ENCODE measurements around the gene VPS37D.
"Not testable (repeated sequence)": the region's sequence is repeated elsewhere in the genome, so short reads cannot be mapped to it uniquely, and the experiment has no call there.

The VPS37D gene, protein sequence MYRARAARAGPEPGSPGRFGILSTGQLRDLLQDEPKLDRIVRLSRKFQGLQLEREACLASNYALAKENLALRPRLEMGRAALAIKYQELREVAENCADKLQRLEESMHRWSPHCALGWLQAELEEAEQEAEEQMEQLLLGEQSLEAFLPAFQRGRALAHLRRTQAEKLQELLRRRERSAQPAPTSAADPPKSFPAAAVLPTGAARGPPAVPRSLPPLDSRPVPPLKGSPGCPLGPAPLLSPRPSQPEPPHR

DNA sequence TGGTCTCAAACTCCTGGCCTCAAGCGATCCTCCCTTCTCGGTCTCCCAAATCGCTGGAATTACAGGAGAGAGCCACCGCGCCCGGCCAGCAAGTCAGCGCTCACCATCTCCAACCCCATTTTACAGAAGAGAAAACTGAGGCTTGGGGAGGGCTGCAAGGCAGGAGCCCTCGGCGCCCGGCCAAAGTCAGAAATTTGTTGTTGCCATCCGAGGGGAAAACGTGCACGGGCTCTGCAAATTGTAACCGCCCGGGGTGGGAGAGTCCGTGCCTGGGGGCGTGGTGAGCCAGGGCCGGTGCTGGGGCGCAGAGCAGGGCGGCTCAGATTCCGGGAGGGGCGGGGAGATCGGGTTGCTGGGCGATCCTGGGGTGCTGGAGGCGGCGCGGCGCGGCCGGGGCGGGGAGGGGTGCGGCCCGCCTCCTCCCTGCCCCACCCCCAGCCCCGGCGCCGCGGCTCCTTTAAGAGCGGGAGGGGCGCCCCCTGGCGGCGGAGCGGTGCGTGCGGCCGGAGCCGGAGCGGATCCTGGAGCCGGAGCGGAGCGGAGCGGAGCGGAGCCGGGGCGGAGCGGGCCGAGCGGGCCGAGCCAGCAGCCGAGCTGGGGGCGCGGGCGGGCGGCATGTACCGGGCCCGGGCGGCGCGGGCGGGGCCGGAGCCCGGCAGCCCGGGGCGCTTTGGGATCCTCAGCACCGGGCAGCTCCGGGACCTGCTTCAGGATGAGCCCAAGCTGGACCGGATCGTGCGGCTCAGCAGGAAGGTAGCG, at the start of gene VPS37D:
VPS37D (plus strand) TSS at position 488 of the 759 bp plus-strand sequence; CDS start at position 616, 128 bp downstream.
- peak; percentile 91 for DNase-seq

DNA sequence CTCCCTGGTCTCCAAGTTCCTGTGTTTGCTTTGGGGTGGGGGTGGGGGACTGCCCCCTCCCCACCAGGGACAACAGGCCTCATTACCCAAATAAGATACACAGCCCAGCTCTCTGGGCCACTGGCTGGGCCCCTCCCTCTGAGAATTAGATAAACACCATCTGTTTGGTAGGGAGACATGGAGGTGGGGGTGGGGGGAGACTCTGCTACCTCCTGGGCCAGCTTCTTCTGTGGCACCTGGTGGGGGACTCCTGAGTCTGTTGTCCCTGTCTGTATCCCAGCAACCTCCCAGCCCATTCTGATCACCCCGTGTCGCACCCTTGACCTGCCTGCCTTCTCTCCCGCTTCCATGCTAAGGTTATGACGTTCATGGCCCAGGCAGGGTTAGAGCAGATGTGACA, 49.1 kb upstream of the VPS37D start:
- no peak for DNase-seq

DNA sequence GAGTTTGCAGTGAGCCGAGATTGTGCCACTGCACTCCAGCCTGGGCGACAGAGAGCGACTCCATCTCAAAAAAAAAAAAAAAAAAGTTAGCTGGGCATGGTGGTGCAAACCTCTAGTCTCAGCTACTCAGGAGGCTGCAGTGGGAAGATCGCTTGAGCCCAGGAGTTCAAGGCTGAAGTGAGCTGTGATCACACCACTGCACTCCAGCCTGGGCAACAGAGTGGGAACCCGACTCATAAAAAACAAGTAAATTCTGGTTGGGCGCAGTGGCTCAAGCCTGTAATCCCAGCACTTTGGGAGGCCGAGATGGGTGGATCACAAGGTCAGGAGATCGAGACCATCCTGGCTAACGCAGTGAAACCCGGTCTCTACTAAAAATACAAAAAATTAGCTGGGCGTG, 48.2 kb upstream of the VPS37D start:
- not testable (repeated sequence) for DNase-seq

GRCh38 chr7:73621168-73622063, 46.2 kb upstream of the VPS37D start:
- DNase-seq, result no peak

- no peak for DNase-seq
Observed at GRCh38 chr7:73622527-73622908, 45.1 kb upstream of the VPS37D start.

GRCh38 chr7:73622909-73623797, 44.5 kb upstream of the VPS37D start:
- DNase-seq, result no peak

DNA sequence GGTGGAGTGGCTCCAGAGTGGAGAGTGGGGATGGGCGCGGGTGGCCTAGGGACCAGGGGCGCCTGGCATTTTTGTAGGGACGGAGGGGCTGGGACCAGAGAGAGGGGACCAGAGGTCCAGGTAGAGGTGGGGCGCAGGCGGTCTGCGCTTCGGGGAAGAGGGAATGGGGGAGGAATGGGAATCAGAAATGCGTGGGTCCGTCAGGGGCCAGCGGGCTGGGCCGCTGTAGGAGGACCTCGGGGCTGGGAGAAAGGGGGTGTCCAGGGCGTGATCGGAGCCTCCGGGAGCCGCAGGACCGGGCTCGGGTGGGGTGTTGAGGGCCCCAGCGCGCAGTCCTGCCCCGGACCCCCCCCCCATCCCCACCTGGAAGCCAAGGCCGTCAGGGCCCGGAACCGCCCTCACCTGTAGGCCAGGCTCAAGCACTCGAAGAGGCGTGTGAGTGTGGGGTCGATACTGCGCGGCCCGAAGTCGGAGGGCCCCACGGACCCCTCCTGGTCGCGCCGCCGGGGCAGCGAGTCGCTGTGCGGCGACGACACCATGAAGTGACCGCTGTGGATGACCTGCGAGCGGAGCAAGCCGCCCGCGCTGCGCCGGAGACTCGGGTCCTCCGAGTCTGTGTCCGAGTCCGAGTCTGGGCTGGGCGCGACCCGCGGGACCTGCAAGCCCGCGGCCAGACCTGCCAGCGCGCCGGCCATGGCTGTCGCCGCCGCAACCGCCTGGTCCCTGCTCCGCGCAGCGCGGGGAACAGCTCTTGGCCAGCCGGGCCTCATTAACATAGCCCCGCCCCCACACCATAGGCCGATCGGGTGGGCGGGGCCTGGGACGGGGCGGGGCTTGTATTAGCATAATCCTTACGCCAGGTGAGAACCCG, 43.6 kb upstream of the VPS37D start, which contains the start of gene MLXIPL:
MLXIPL (minus strand) TSS at position 725 of the 871 bp plus-strand sequence; CDS start at position 695, 30 bp downstream.
- peak; percentile 54 for DNase-seq

DNA sequence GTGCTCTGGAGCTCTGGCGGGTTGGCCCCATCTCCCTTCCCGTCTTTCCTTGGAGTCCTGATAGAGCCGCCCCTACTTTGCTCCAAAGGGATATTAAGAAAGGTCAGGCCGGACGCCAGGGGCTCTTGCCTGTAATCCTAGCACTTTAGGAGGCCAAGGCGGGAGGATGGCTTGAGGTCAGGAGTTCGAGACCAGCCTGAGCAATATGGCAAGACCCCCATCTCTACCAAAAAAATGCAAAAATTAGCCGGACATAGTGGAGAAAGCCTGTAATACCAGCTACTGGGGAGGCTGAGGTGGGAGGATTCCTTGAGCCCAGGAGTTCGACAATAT, 43.0 kb upstream of the VPS37D start:
- no peak for DNase-seq

- DNase-seq, result no peak
Observed at GRCh38 chr7:73625276-73625675, 42.4 kb upstream of the VPS37D start.

GRCh38 chr7:73626814-73627213, 40.8 kb upstream of the VPS37D start:
- DNase-seq, result no peak

GRCh38 chr7:73628504-73628903, 39.1 kb upstream of the VPS37D start:
- DNase-seq, result no peak

- no peak for DNase-seq
Observed at GRCh38 chr7:73631558-73631957, 36.1 kb upstream of the VPS37D start.

DNA sequence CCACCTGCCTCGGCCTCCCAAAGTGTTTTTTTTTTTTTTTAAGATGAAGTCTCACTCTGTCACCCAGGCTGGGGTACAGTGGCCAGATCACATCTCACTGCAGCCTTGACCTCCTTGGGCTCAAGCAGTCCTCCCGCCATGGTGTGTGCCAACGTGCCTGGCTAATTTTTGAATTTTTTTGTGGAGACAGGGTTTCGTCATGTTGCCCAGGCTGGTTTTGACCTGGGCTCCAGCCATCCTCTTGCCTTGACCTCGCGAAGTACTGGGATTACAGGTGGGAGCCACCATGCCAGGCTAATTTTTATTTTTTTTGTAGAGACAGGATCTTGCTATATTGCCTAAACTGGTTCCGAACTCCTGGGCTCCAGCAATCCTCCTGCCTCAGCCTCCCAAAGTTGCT, 34.3 kb upstream of the VPS37D start:
- DNase-seq, result no peak

DNA sequence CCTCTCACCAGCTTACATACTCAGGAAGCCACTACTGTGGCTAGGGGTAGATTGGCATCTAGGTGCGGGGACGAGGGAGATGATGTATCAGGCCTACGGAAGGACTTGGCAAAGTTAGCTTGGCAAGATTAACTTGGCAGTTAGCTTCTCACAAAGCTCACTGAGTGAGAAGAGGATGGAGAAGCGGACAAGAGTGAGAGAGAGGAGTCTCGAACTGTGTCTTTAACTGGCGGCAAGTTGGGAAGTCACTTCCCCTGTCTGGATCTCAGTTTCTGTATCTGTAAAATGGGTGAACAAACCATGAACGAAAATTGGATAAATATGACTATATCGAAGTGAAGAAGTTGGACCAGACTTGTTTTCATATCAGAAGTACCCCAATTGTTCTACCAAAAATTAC, 33.8 kb upstream of the VPS37D start:
- DNase-seq, result no peak

- DNase-seq, result no peak
Observed at GRCh38 chr7:73635428-73636200, 32.0 kb upstream of the VPS37D start.

DNA sequence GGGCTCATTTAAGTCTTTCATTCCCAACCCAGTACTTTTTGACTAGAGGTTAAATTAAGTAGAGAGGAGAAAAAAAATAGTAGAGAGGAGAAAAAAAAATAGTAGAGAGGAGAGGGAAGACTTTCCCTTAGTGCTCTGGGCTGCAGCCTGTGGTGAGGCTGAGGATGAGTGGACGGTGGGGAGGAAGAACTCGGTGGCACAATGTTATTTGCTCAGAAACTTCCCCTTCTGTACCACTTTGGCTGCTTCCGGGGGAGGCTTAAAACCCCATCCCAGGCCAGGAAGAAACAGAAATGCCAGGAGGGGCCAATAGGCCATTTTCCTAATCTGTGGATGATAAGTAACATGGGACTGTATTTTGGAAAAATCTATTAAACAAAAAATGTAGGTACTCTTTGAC, 28.7 kb upstream of the VPS37D start:
- no peak for DNase-seq

DNA sequence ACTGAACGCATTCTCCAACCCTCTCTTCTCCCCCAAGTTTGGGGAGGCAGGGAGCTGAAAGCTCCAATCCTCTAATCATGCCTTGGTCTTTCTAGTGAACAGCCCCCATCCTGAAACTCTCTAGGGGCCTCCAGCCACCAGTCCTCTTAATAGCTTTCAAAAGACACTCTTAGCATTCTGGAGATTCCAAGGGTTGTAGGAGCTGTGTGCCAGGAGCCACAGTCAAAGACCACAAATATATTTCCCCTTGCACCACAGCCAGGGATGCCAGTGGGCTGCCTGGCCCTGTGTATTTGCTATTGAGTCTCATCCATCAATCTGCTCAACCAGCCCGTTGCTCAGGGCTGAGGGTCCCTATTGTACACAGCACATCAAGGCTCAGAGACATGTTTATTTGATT, 24.8 kb upstream of the VPS37D start:
- no peak for DNase-seq

- no peak for DNase-seq
Observed at GRCh38 chr7:73644688-73645286, 22.8 kb upstream of the VPS37D start.

DNA sequence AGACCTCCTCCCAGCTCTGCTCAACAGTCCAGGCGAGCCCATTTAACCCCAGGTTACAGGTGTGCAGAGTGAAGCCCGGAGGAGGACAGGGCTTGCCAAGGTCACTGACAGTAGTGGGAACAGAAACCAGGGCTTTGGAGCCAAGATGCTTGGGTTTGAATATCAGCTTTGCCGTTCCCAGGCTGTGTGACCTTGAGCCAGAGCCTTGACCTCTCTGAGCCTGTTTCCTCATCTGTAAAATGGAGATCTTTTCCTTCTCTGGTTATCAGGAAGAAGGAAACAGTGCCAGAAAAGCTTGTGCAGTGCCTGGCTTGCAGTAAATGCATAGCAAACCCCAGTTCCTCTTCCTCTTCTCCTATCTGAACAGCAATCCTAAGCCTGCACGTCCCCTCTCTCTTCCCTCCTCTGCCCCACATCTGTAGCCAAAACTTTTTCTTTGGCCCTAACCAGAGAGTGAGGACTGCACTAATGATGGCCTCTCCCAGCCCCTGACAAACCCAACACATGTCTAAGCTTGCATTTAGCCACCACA, 21.9 kb upstream of the VPS37D start:
- no peak for DNase-seq

Measured in stimulated activated CD4-positive, alpha-beta T cell treated with anti-CD3 and anti-CD28 coated beads, Interleukin-4, amount 100 ng/mL, for 24 hours (primary cell).